HG02610 (cell line): Measurements from ENCODE around the gene FAM20C.

Experiments
- ATAC-seq: cut with Tn5 transposase; IDR thresholded peaks from one replicate; pipeline ENCODE4 v1.9.1; 2021; ENCODE audit warnings: mild to moderate bottlenecking, moderate library complexity; ENCODE audit not compliant: unreplicated experiment

FAM20C gene

DNA sequence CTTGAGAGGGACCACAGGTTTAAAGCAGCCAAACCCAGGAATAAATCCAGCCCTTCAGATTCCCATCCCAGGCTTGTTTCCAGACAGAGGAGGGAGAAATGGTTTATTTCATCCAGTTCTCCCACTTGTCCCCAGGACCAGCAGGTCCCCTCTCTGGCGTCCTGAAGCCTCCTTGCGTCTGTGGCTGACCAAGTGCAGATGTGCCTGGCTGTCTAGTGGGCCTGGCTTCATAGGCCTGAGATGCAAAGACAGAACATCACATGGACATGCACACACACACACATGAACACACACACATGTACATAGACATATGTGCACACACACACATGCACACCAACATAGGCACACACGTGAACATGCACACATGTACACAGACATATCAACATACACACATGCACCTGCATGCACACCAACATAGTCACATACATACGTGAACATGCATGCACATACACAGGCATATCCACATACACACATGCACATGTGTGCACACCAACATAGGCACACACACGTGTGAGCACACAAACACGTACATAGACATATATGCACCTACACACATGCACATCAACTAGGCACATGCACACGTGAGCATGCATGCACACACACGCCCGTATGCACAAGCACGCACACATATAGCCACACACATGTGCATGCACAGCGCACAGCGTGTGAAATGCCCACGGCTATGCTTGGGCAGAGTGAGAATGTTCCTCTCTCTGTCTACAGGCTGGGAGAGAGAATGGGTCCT lies 108.3 kb downstream of the FAM20C start:
- ATAC-seq, result no peak

DNA sequence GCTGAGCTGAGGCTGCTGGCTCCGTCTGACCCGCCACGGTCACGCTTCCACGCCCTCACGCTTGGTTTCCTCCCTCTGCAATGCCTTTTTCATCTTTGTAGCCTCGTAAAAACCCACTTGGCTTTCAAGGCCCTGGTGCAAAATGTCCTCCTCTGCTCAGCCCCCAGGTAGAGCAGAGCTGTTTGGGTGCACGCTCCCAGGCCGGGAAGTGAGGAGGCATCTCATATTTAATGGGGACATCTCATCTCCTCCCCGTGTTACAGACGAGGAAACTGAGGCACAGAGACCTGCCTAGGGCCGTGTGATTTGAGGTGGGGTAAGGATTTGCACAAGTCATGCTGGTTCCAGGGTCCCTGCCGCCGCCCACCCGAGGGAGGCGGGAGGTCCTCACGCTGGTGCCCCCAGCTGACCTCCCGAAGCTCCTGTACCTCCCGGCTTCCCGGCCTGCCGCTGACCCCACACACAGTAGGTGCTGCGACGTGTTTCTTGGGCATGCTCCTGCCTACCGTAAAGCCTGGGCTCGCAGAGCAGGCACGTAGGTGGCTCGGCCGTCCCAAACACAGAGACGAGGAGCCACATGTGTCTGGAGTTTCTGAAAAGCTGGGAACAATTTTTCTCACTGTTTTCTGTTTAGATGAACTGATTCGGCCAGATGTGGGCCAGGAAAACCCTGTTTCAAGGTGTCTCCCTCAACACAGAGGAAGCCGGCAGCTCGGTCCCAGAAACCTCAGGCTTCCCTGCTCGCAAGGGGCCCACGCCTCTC lies 109.1 kb downstream of the FAM20C start:
- ATAC-seq, result no peak

DNA sequence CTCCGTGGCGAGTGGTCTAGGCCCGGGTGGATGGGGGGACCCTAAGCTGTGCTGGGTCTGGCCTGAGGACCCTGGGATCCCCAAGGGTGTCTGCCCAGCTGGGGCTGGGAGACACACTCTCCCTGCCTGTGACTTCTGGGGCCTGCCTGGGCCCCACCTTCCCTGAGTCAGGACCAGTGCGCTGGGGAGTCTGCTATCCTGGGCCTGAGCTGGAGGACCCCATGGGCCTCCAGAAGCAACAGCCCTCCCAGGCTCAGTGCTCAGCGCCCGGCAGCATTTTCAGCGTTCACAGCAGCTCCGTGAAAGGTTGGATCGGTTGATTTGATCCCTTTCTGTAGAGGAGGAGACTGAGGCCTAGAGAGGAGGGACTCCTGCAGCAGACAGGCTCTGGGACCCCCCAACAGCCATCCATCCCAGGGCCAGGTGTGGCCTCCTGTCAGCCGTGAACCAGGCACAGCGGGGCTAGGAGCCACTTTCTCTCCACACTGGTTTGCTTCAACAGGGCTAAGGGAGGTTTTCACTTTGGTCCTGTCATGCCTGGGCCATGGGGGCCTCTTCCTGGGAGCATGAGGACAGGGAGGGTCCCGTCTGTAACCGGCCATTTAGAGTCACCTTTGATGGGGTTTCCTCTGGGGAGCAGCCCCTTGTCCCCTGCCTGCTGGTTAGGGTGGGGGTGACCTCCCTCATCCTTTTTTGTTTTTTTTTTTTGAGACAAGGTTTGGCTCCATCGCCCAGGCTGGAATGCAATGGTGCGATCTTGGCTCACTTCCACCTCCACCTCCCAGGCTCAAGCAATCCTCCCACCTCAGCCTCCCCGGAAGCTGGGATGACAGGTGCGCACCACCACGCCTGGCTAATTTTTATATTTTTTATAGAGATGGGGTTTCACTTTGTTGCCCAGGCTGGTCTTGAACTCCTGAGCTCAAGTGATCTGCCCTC lies 110.0 kb downstream of the FAM20C start:
- ATAC-seq, result no peak

DNA sequence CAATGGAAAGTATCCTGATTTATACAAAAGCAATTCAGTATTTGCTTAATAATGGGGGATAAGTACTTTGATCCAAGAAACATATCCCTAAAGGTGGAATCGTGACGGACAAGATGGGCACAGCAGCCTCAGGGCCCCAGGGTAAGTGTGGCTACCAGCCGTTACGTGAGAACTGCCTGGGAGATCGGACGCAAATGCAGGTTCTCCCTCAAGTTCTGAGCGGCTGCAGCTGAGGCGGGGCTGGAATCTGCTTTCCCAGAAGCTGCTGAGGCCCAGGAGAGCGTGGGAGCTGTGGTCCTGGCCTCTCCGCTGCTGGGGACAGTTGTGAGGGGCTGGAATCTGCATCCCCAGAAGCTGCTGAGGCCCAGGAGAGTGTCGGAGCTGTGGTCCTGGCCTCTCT lies 111.1 kb downstream of the FAM20C start:
- ATAC-seq, result no peak

DNA sequence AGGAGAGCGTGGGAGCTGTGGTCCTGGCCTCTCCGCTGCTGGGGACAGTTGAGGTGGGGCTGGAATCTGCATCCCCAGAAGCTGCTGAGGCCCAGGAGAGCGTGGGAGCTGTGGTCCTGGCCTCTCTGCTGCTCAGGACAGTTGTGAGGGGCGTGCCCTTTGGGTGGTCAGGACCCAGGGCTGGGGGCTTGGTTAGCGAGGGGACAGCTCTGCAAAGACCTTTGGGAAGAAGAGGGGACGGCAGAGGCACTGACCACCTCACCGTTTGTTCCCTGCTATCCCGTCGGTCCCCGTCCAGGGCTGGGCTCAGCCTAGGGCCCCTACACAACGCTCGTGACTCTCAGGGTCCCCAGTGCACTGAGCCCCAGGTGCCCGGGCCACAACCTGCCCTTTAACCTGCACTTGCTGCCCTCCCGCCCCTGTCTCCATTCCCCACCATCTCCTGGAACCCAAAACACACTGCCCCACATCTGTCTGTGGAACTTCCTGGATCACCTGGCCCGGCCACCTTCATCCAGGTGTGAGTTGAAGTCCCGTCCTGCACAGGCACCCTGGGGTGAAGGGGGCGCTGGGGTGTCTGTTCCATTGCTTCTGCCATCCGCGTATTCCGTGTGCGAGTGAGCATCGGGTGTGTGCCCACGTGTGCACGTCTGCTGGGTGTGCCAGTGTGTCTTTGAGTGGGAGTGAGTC lies 111.7 kb downstream of the FAM20C start:
- no peak for ATAC-seq

DNA sequence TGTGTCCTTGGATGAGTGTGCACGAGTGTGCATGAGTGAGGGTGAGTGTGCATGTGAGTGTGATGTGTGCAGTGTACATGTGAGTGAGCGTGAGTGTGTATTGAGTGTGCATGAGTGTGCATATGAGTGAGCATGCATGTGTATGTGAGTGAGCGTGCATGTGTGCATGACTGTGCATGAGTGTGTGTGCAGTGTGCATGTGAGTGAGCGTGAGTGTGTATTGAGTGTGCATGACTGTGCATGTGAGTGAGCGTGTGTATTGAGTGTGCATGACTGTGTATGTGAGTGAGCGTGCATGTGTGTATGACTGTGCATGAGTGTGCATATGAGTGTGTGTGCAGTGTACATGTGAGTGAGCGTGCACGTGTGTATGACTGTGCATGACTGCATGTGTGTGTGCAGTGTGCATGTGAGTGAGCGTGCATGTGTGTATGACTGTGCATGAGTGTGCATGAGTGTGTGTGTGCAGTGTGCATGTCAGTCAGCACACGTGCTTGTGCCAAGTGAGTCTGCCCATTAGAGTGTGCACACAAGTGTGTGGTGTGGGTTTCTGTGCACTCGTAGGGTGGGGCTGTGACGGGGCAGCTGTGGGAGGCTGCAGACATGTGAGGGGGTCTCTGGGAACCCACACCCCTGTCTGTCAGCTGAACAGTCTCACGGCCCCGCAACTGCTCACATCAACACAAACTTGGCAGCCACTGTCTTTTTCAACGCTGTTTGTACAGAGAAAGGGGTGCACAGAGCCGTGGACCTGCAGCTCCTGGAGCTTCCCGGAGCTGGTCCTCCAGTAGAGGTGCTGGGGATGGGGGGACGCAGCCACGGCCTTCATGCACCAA lies 112.4 kb downstream of the FAM20C start:
- ATAC-seq, result no peak

DNA sequence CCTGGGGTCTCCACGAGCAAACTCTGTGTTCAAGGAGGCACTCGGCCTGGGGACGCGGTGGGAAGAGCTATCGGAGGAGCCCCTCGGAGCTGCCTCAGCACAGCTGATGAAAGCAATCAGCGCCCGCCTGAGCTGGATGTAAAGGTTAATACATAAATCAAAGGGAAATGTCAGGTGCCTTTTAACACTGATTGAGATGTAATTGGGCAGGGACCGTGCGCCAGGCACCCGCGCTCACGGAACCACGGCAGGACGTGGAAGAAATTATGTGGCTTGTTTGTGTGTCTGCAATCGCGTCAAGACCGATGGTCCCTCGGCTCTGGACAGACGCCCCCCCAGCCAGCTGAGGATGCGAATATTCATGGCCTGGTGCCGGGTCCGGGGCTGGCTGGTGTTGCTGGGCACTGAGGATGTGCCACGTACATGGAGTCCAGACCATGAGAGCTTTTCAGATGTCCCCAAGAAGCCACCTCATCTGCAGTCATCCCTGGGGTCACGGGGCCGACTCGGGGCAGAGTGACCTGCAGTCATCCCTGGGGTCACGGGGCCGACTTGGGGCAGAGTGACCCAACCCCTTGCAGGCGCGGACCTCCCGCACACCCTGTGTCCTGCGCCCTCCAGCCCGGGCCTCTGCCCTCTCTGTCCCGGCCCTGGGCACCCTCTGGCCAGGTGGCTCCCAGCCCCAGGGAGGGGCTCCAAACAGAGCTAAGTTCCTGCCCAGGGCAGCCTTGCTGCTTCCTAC lies 113.2 kb downstream of the FAM20C start:
- no peak for ATAC-seq

DNA sequence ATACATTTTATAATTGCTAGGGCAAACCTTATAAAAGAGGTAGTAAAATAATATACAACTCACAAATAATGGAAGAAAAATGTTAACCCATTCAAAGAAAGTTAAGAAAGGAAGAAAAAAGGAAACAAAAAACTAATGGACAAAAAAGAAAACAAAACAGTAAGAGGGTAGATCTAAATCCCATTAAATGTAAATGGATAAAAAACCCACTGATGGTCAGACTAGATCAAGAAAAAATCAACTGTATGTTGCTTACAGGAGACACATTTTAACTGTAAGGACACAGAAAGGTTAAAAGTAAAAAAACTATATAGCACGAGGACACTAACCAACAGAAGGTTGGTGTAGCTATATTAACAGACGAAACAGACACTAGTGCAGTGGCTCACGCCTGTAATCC lies 115.6 kb downstream of the FAM20C start:
- ATAC-seq, result no peak

DNA sequence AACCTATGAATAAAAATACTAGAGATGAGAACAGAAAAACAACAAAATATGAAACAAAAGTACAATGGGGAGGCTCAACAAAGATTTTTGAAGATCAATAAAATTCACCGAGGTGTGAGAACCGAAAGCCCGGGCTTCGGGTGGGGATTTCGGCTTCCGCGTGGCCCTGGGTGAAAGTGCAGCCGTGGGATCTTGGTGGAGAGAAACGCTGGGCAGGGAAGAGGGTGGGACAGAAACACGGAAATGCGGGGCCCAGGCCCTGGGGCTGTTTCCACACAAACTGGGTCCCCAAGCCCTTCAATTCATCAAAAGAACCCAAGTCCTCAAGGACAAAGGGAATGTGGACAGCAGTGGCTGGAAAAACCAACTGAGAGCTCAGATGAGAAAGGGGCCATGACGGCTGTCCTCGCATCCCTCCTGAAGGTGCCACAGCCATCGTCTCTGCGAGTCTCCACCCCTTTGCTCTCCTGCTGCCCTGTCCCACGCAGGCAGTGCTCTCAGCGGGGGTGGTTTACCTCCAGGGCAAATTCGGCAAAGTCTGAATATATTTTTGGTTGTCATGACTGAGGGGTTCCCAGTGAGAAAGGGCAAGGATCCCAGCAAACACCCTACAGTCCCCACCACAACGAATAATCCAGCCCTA lies 117.3 kb downstream of the FAM20C start:
- no peak for ATAC-seq
